Measurements from ENCODE around the gene DEFB121.
"Not testable (repeated sequence)": the region's sequence is repeated elsewhere in the genome, so short reads cannot be mapped to it uniquely, and the experiment has no call there.

DEFB121 gene, protein sequence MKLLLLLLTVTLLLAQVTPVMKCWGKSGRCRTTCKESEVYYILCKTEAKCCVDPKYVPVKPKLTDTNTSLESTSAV

DNA sequence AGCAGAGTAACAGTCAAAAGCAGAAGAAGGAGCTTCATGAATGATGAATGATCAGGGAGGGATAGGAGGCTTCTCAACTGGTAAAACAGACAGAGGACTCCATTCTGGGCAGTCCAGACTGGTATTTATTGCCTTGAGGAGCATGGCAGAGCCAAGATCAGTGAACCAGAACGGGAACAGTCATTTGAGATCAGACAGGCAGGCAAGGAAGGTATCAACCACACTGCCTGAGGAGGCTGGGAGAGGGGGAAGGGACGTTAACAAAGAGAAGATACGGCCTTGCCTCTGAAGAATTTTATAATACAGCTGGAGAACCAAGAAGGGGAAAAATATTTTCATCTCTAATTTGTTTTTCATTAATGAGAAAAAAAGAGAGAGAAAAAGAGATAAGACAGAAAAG, at the start of gene DEFB121:
Gene DEFB121 (minus strand): TSS at position 101 of the 400 bp plus-strand sequence. CDS start 63 bp downstream, at position 38.
- Histone ChIP-seq H3K4me1 (ENCODE audit: control insufficient read depth, low read depth, low read length) (no peaks in the 10 kb centered on the region), H3K36me3 (ENCODE audit: control insufficient read depth, low read depth, low read length) (no peaks in the 10 kb centered on the region), H3K27me3 (ENCODE audit: control insufficient read depth, insufficient read depth, low read length) (no peaks in the 10 kb centered on the region), H3K9ac (ENCODE audit: low read length) (no peak within 1 kb of the TSS), H3K9me3 (ENCODE audit: control insufficient read depth, low read depth, low read length) (peaks cover 66% of the 10 kb centered on the region), H3K27ac (ENCODE audit: low read length) (no peak within 1 kb of the TSS), H3K4me3 (ENCODE audit: low read length) (no peak within 1 kb of the TSS)

DNA sequence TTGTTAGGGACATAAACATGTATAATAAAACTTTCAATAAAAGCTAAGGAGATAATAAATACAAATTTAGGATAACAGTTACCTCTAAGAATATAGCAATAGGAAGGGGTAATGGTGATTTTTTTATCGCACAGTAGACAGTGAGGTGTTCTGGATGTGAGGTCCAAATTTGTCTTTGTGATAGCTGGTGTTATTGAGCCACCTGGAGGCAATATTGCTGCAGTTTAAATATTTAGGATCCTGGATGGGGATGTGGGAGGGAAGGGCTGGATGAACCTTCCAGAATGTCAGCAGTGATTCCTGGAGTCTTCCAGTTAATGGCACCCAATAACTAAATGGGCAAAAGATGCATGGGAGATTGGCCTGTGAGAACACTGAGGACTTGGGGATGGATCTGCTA, 48.3 kb upstream of the DEFB121 start:
- H3K4me1 ChIP-seq (ENCODE audit: control insufficient read depth, low read depth, low read length) = no peaks in the 10 kb centered on the region
- no peak overlapping the region for H3K27ac ChIP-seq (ENCODE audit: low read length)
- no peak overlapping the region for H3K4me3 ChIP-seq (ENCODE audit: low read length)
- H3K27me3 ChIP-seq (ENCODE audit: control insufficient read depth, insufficient read depth, low read length) = no peaks in the 10 kb centered on the region
- H3K36me3 ChIP-seq (ENCODE audit: control insufficient read depth, low read depth, low read length) = no peaks in the 10 kb centered on the region
- H3K9me3 ChIP-seq (ENCODE audit: control insufficient read depth, low read depth, low read length) = peaks cover 23% of the 10 kb centered on the region
- no peak overlapping the region for H3K9ac ChIP-seq (ENCODE audit: low read length)

DNA sequence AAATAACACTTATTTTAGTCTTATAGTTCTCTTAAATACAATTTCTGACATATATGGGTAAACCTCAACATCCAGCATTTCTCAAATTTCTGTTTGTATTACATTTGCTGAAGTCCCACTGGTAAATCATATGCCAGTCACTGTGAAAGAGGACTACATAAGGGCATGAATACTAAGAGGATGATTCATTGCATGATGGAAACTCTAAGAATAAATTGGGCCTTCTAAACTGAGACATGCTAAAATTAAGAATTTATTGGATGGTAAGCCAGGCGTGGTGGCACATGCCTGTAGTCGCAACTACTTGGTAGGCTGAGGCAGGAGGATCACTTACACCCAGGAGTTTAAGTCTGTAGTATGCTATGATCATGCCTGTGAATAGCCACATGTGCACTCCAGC, 46.6 kb upstream of the DEFB121 start:
- no peaks in the 10 kb centered on the region for H3K27me3 ChIP-seq (ENCODE audit: control insufficient read depth, insufficient read depth, low read length)
- no peak overlapping the region for H3K27ac ChIP-seq (ENCODE audit: low read length)
- no peak overlapping the region for H3K4me3 ChIP-seq (ENCODE audit: low read length)
- no peaks in the 10 kb centered on the region for H3K36me3 ChIP-seq (ENCODE audit: control insufficient read depth, low read depth, low read length)
- no peaks in the 10 kb centered on the region for H3K4me1 ChIP-seq (ENCODE audit: control insufficient read depth, low read depth, low read length)
- no peak overlapping the region for H3K9ac ChIP-seq (ENCODE audit: low read length)
- peaks cover 28% of the 10 kb centered on the region for H3K9me3 ChIP-seq (ENCODE audit: control insufficient read depth, low read depth, low read length)

DNA sequence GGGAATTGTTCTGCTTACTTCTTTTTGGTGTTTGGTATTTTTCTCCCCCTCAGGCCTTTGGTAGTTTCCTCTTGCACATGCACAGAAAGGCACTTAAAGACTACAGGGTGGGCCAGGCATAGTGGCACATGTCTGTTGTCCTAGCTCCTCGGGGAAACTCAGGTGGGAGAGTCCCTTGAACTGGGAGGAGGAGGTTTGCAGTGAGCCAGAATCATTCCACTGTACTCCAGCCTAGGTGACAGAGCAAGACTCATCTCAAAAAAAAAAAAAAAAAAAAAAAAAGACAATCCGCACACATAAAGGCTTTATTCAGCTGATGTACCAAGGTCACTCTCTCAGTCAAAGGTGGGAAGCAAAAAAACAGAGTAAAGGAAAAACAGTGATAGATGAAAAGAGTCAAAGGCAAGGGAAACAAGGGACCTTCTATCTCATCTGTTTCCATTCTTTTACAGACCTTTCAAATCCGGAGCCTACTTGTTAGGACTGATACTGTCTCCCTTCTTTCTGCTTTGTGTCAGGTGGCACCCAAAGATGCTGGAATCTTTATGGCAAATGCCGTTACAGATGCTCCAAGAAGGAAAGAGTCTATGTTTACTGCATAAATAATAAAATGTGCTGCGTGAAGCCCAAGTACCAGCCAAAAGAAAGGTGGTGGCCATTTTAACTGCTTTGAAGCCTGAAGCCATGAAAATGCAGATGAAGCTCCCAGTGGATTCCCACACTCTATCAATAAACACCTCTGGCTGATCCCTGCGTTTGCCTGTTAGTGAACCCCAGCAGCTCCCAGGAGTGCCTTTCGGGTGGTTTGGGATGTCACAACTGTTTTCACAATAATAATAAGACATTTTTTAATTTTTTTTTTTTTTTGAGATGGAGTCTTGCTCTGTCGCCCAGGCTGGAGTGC, 43.7 kb upstream of the DEFB121 start:
- Histone ChIP-seq H3K27me3 (ENCODE audit: control insufficient read depth, insufficient read depth, low read length) (no peaks in the 10 kb centered on the region), H3K9ac (ENCODE audit: low read length) (no peak overlapping the region), H3K4me1 (ENCODE audit: control insufficient read depth, low read depth, low read length) (no peaks in the 10 kb centered on the region), H3K36me3 (ENCODE audit: control insufficient read depth, low read depth, low read length) (no peaks in the 10 kb centered on the region), H3K27ac (ENCODE audit: low read length) (no peak overlapping the region), H3K9me3 (ENCODE audit: control insufficient read depth, low read depth, low read length) (peaks cover 42% of the 10 kb centered on the region), H3K4me3 (ENCODE audit: low read length) (no peak overlapping the region)

DNA sequence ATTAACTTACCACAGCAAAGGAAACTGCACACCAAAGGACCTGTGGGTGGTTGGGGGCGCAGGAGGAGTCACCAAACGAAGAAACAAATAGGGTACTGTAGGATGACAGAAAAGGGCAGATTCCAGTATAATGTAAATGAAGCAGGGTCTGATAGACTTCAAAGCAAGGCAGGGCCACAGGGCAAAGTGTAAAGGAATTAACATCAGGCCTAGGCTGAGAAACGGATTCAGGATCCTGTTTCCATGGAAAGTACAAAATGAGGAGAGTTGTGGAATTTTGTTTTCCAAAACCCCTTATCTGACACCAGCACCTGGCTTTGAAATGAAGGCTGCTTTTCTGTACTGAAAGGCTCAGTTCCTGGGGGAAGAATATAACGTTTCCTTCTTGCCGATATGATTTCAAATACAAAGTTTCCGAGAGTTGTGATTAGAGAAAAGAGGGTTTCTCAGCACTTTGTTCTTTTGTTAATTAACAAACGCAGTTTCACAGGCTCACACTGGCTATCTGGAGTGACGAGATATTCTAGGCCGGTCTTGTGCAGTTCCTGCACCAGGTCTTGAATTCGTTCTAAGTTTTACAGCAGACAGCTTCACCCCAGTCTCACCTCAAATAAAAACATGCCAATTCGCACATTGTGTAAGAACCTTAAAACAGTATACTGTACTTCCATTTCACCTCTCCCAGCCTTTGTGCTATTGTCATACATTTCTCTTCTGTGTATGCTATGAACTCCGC, 40.2 kb upstream of the DEFB121 start:
- H3K36me3 ChIP-seq (ENCODE audit: control insufficient read depth, low read depth, low read length) = no peaks in the 10 kb centered on the region
- H3K4me1 ChIP-seq (ENCODE audit: control insufficient read depth, low read depth, low read length) = no peaks in the 10 kb centered on the region
- no peak overlapping the region for H3K4me3 ChIP-seq (ENCODE audit: low read length)
- H3K27me3 ChIP-seq (ENCODE audit: control insufficient read depth, insufficient read depth, low read length) = no peaks in the 10 kb centered on the region
- H3K27ac ChIP-seq (ENCODE audit: low read length) = no peak overlapping the region
- H3K9ac ChIP-seq (ENCODE audit: low read length) = no peak overlapping the region
- peaks cover 49% of the 10 kb centered on the region for H3K9me3 ChIP-seq (ENCODE audit: control insufficient read depth, low read depth, low read length)

DNA sequence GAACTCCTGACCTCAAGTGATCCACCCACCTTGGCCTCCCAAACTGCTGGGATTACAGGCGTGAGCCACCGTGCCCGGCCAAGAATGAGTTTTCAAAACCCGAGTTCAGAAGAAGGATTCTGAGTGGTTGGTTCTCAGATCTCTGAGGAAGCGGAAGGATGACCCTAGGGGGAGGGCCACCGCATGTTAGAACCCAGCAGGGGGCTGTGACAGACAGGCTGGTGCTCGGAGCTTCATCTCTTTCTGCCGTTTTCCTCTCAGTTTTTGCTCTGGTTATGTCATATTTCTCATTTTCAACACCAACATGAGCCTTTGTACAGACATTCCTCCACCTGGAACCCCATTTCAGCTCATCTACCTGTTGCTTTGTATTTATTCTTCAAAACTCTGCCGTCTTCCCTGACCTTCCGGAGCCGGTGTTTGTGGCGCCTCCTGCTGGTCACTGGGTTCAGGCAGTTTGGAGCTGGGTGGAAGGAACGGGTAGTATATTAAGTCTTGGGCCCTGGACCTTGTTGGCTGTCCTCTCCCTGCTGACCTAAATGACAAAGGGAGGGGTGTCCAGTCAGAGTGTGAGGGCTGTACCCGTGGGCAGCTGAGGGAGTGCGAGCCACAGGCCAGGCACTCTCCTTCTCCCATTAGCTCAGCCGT, 34.1 kb upstream of the DEFB121 start, which contains the start of gene DEFB123:
Gene DEFB123 (plus strand): TSS at position 621 of the 648 bp plus-strand sequence. CDS start 67 bp downstream, outside the sequence.
- Histone ChIP-seq H3K9me3 (ENCODE audit: control insufficient read depth, low read depth, low read length) (peaks cover 56% of the 10 kb centered on the region), H3K27ac (ENCODE audit: low read length) (no peak within 1 kb of the TSS), H3K36me3 (ENCODE audit: control insufficient read depth, low read depth, low read length) (no peaks in the 10 kb centered on the region), H3K27me3 (ENCODE audit: control insufficient read depth, insufficient read depth, low read length) (no peaks in the 10 kb centered on the region), H3K9ac (ENCODE audit: low read length) (no peak within 1 kb of the TSS), H3K4me3 (ENCODE audit: low read length) (no peak within 1 kb of the TSS), H3K4me1 (ENCODE audit: control insufficient read depth, low read depth, low read length) (no peaks in the 10 kb centered on the region)

DNA sequence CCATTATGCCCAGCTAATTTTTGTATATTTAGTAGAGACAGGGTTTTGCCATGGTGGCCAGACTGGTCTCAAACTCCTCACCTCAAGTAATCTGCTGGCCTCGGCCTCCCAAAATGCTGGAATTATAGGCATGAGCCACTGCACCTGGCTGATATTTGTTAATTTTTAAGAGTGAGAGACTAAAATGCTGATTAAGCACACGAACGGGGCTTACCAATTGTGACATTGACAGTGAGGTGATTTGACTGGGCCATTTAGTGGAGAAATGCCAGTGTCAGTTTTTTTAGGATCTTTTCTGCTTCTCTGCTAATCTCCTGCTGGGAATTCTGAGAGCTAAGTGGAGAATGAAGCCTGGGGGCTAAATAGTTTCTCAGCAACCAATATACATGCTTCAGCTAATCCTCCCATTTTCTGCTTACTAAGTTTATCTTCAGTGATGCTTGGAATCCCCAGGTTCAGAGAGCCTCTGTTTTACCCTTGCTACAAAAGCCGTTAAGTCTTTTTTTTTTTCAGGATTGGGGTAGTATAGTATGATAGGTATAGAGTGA, 24.6 kb upstream of the DEFB121 start:
- Histone ChIP-seq H3K27ac (ENCODE audit: low read length) (no peak overlapping the region), H3K4me3 (ENCODE audit: low read length) (no peak overlapping the region), H3K9me3 (ENCODE audit: control insufficient read depth, low read depth, low read length) (peaks cover 30% of the 10 kb centered on the region), H3K4me1 (ENCODE audit: control insufficient read depth, low read depth, low read length) (no peaks in the 10 kb centered on the region), H3K27me3 (ENCODE audit: control insufficient read depth, insufficient read depth, low read length) (no peaks in the 10 kb centered on the region), H3K9ac (ENCODE audit: low read length) (no peak overlapping the region), H3K36me3 (ENCODE audit: control insufficient read depth, low read depth, low read length) (no peaks in the 10 kb centered on the region)

DNA sequence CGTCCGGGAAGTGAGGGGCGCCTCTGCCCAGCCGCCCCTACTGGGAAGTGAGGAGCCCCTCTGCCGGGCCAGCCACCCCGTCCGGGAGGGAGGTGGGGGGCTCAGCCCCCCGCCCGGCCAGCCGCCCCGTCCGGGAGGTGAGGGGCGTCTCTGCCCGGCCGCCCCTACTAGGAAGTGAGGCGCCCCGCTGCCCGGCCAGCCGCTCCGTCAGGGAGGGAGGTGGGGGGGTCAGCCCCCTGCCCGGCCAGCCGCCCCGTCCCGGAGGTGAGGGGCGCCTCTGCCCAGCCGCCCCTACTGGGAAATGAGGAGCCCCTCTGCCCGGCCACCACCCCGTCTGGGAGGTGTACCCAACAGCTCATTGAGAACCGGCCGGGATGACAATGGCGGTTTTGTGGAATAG, 21.6 kb upstream of the DEFB121 start:
- H3K9ac ChIP-seq (ENCODE audit: low read length); H3K36me3 ChIP-seq (ENCODE audit: control insufficient read depth, low read depth, low read length); H3K4me1 ChIP-seq (ENCODE audit: control insufficient read depth, low read depth, low read length); H3K27me3 ChIP-seq (ENCODE audit: control insufficient read depth, insufficient read depth, low read length); H3K4me3 ChIP-seq (ENCODE audit: low read length); H3K27ac ChIP-seq (ENCODE audit: low read length): not testable (repeated sequence)
- peaks cover 33% of the 10 kb centered on the region for H3K9me3 ChIP-seq (ENCODE audit: control insufficient read depth, low read depth, low read length)

DNA sequence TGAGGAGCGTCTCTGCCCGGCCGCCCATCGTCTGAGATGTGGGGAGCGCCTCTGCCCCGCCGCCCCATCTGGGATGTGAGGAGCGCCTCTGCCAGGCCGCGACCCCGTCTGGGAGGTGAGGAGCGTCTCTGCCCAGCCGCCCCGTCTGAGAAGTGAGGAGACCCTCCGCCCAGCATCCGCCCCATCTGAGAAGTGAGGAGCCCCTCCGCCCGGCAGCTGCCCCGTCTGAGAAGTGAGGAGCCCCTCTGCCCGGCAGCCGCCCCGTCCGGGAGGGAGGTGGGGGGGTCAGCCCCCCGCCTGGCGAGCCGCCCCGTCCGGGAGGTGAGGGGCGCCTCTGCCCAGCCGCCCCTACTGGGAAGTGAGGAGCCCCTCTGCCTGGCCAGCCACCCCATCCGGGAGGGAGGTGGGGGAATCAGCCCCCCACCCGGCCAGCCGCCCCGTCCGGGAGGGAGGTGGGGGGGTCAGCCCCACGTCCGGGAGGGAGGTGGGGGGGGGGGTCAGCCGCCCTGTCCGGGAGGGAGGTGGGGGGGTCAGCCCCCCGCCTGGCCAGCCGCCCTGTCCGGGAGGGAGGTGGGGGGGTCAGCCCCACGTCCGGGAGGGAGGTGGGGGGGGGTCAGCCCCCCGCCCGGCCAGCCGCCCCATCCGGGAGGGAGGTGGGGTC, 21.0 kb upstream of the DEFB121 start:
- not testable (repeated sequence) for H3K4me1 ChIP-seq (ENCODE audit: control insufficient read depth, low read depth, low read length); H3K36me3 ChIP-seq (ENCODE audit: control insufficient read depth, low read depth, low read length); H3K9ac ChIP-seq (ENCODE audit: low read length); H3K27ac ChIP-seq (ENCODE audit: low read length); H3K27me3 ChIP-seq (ENCODE audit: control insufficient read depth, insufficient read depth, low read length); H3K4me3 ChIP-seq (ENCODE audit: low read length)
- H3K9me3 ChIP-seq (ENCODE audit: control insufficient read depth, low read depth, low read length) = peaks cover 28% of the 10 kb centered on the region

DNA sequence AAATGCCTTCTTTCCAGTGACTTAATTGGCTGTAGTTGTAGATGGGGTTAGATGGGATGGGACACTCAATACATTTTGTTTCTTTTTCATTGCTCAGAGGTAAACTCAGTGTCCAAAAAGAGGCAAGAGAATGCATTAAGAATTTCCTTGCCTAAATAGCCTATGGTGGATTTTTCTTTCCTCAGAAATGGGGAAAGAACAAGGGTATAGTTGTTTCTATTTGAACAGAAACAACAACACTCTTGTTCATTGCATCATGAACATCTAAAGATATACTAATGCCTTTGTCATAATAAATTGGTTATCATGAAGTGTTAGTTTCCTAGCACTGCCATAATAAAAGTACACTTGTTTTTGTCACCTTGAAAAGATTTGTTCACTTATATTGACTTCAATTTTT, 19.8 kb upstream of the DEFB121 start:
- Histone ChIP-seq H3K9me3 (ENCODE audit: control insufficient read depth, low read depth, low read length) (peaks cover 25% of the 10 kb centered on the region), H3K27ac (ENCODE audit: low read length) (no peak overlapping the region), H3K27me3 (ENCODE audit: control insufficient read depth, insufficient read depth, low read length) (no peaks in the 10 kb centered on the region), H3K9ac (ENCODE audit: low read length) (no peak overlapping the region), H3K36me3 (ENCODE audit: control insufficient read depth, low read depth, low read length) (no peaks in the 10 kb centered on the region), H3K4me3 (ENCODE audit: low read length) (no peak overlapping the region), H3K4me1 (ENCODE audit: control insufficient read depth, low read depth, low read length) (no peaks in the 10 kb centered on the region)

DNA sequence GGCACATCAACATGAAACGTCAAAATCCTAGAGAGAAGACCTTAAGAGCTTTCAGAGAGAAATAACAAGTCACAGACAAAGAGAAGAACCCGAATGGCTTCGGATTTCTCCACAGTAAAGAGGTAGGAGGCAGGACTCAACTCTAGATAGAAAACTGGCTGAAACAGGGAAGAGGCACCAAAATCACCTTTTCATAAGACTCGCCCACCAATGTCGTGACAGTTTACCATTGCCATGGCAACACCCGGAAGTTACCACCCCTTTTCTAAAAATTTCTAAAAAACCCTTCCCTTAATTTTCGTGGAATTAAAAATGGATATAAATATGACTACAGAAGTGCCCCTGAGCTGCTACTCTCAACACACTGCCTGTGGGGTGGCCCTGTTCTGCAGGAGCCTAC, 12.3 kb upstream of the DEFB121 start:
- no peak overlapping the region for H3K27ac ChIP-seq (ENCODE audit: low read length)
- no peaks in the 10 kb centered on the region for H3K4me1 ChIP-seq (ENCODE audit: control insufficient read depth, low read depth, low read length)
- no peak overlapping the region for H3K4me3 ChIP-seq (ENCODE audit: low read length)
- no peaks in the 10 kb centered on the region for H3K36me3 ChIP-seq (ENCODE audit: control insufficient read depth, low read depth, low read length)
- H3K27me3 ChIP-seq (ENCODE audit: control insufficient read depth, insufficient read depth, low read length) = no peaks in the 10 kb centered on the region
- peaks cover 49% of the 10 kb centered on the region for H3K9me3 ChIP-seq (ENCODE audit: control insufficient read depth, low read depth, low read length)
- H3K9ac ChIP-seq (ENCODE audit: low read length) = no peak overlapping the region
